Aorta (tissue), 5 donors: Measurements from ENCODE around the gene HPGDS. TPM values are rescaled to one million over a fixed set of nuclear protein-coding genes. Genes with fewer than 3 reads are reported as not detected.

Experiments used
- ATAC-seq: fragments of 200-7000 bp; cut with Tn5 transposase; one replicate; pipeline ENCODE4 v1.9.1; 2022; ENCODE audit warnings: moderate library complexity; ENCODE audit not compliant: low FRiP score
- DNase-seq, 2 donors: peaks; one replicate each; pipeline ENCODE4 v3.0.0-alpha.2; 2020
- H3K27ac ChIP-seq, 2 donors: one replicate each; pipeline ENCODE4 v1.5.1; 2013; ENCODE audit warnings: low read length in 2 of 2, mild to moderate bottlenecking in 2 of 2, moderate library complexity in 2 of 2, control low read depth in 1 of 2, inconsistent platforms in 1 of 2, low read depth in 1 of 2
- H3K27me3 ChIP-seq, 2 donors: one replicate each; pipeline ENCODE4 v1.6.1; 2013; ENCODE audit warnings: control low read depth in 1 of 2, low read length in 1 of 2, mild to moderate bottlenecking in 1 of 2, moderate library complexity in 1 of 2; ENCODE audit not compliant: insufficient read depth in 2 of 2, control insufficient read depth in 1 of 2
- H3K36me3 ChIP-seq, 2 donors: one replicate each; pipeline ENCODE4 v1.6.1; 2013; ENCODE audit warnings: control low read depth in 1 of 2, low read length in 1 of 2, mild to moderate bottlenecking in 1 of 2; ENCODE audit not compliant: insufficient read depth in 2 of 2, control insufficient read depth in 1 of 2
- H3K4me1 ChIP-seq, 2 donors: one replicate each; pipeline ENCODE4 v1.6.1; 2013; ENCODE audit warnings: low read length in 2 of 2, control low read depth in 1 of 2, mild to moderate bottlenecking in 1 of 2, moderate library complexity in 1 of 2; ENCODE audit not compliant: insufficient read depth in 2 of 2, control insufficient read depth in 1 of 2
- H3K4me3 ChIP-seq, 2 donors: one replicate each; pipeline ENCODE4 v1.5.1; 2013; ENCODE audit warnings: low read length in 2 of 2, control low read depth in 1 of 2, mild to moderate bottlenecking in 1 of 2
- H3K9me3 ChIP-seq: one replicate; pipeline ENCODE4 v1.6.1; 2013; ENCODE audit warnings: mild to moderate bottlenecking, low read length; ENCODE audit not compliant: control insufficient read depth
- WGBS, 2 donors: extraction: QIAGEN DNeasy Blood & Tissue Kit; methylation state at CpG; one replicate each; pipeline ENCODE4 v1.1.7; 2013; 5-methylcytosine and 5-hydroxymethylcytosine counted together
- intact Hi-C, 2 donors: fragments of 100-400 bp; cut with DNase I; formaldehyde crosslinking; loops; one replicate each; pipeline versions ENCODE4 v1.14.2 to v1.15.0; 2022
- polyA plus RNA-seq, 2 donors: library from polyadenylated mRNA; stranded (reverse); fragments of 200-250 nt; gene quantifications; one replicate each; pipeline ENCODE4 v1.2.3, GENCODE V29; 2013
- total RNA-seq, 2 donors: library from RNA; stranded (reverse); fragmentation: NEBNext Ultra II Directional; extraction: Animal tissue kit (Norgen Biotek cat#: 25700); gene quantifications; one replicate each; pipeline ENCODE4 v1.2.1, GENCODE V29; 2021
- donor health status: healthy with polysubstance abuse.
- donor health status: Bipolar disorder and iron deficiency.
- donor health status: DM: no; HTN: no; CAD: no.
- donor health status: DM: no; HTN: no; CAD: no.
- donor health status: DM: yes; HTN: yes; CAD: no.

HPGDS gene
- total and polyA plus RNA-seq, 4 donors, result 0.26 to 11.3 (median 4.5) TPM

DNA sequence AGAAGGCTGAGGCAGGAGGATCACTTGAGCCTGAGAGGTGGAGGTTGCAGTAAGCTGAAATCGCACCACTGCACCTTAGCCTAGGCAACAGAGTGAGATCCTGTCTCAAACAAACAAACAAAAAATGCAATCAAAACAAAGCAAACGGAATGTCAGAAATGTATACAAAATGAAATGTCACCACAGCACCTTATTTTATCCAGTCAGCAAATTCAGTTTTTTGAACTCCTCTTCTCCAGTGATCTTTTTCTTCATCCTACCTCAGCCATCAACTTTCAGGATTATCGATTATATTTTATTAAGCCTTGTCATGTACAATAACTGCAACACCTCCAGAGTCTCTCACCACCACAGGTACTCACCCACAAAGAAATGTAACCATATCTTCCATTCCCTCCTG, 31.1 kb upstream of the HPGDS start:
- 87 to 90% methylated on average over 3 of the region's 3 CpGs for WGBS, 2 donors
- no peaks in the 10 kb centered on the region for H3K4me1 ChIP-seq
- peaks cover 3% of the 10 kb centered on the region for H3K9me3 ChIP-seq
- H3K27ac ChIP-seq, result no peak overlapping the region
- no peaks in the 10 kb centered on the region for H3K36me3 ChIP-seq
- DNase-seq, result no peak
- H3K27me3 ChIP-seq, result no peaks in the 10 kb centered on the region
- ATAC-seq, result no peak
- intact Hi-C loops, result no loop called here
- no peak overlapping the region for H3K4me3 ChIP-seq

DNA sequence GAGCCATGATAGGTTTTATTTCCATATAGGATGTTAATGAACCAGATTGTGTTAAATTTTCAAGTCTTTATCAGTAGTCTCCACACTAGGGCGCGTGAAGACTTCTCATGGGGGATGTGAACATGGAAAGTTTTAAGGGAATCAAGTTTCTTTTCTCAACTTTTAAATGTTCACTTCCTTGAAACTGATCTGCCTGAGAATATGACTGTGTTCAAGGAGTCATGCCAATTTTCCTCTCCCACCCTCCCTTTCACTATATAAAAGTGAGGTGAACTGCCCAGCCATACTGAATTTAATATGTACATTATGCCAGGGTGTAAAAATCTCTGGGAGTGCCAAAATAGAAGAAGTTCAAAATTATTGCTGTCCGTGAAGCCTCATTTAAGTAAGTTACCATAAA, 30.4 kb upstream of the HPGDS start:
- peaks cover 3% of the 10 kb centered on the region for H3K9me3 ChIP-seq
- intact Hi-C loops, result no loop called here
- no peaks in the 10 kb centered on the region for H3K36me3 ChIP-seq
- no peaks in the 10 kb centered on the region for H3K27me3 ChIP-seq
- H3K4me3 ChIP-seq, result no peak overlapping the region
- no peak overlapping the region for H3K27ac ChIP-seq
- H3K4me1 ChIP-seq, result no peaks in the 10 kb centered on the region
- DNase-seq (no peak), ATAC-seq (no peak)
- 85 to 95% methylated on average over 3 of the region's 3 CpGs for WGBS, 2 donors

DNA sequence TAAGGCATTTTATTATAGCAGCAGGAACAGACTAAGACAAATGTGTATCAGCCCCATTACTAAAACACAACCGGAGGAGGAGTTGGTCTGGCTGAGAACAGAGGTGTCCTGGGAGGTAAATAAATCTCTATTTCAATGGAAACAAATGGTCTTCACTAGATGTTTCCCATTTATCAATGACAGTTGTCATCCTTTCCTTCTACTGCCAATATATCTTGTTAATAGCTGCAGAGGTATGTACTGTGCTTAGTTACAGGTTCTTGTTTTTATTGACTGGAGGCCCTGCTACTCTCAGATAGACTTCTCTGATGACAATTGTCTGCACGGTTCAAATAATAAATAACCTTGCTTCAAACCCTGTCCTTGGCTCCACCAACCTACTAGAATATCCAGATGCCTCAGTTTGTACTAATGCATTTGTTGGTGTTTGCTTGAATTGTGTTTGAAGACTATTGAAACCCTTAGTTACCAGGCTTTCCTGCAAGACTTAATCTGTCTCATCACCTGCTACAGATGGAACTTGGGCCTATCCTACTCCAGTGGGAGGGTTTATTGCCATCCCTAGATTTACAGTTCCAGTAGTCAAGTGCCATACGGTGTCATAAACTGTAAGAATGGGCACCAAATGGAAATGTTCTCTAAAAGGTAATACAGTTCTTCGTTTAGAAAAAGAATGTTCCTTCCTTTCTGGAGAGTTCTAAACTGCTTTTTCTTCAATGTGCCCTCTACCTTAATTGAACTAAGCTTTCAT, 29.8 kb upstream of the HPGDS start:
- DNase-seq (no peak), ATAC-seq (no peak)
- no peaks in the 10 kb centered on the region for H3K27me3 ChIP-seq
- no peak overlapping the region for H3K4me3 ChIP-seq
- no peak overlapping the region for H3K27ac ChIP-seq
- H3K36me3 ChIP-seq, result no peaks in the 10 kb centered on the region
- H3K4me1 ChIP-seq, result no peaks in the 10 kb centered on the region
- H3K9me3 ChIP-seq, result peaks cover 3% of the 10 kb centered on the region
- intact Hi-C loops, result no loop called here
- 63 to 77% methylated on average over 4 of the region's 4 CpGs for WGBS, 2 donors

DNA sequence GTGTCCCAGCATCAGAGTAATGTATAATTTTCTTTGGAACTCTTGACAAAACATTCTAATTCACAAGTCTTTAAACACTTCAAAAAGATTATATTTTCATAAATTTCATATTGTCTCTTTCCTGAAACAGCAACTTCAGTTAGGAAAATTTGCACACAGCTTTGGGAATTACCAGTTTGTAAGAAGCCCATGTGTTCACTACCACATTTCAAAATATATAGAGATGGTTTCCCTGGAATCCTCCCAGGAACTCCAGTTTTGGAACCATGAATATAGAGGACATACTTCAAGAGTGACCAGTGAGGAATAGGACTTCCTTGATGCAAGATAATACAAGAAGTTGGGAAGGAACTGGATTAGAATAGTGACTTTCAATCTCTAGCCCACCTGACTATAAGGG, 28.7 kb upstream of the HPGDS start:
- ATAC-seq, result no peak
- H3K4me3 ChIP-seq, result no peak overlapping the region

DNA sequence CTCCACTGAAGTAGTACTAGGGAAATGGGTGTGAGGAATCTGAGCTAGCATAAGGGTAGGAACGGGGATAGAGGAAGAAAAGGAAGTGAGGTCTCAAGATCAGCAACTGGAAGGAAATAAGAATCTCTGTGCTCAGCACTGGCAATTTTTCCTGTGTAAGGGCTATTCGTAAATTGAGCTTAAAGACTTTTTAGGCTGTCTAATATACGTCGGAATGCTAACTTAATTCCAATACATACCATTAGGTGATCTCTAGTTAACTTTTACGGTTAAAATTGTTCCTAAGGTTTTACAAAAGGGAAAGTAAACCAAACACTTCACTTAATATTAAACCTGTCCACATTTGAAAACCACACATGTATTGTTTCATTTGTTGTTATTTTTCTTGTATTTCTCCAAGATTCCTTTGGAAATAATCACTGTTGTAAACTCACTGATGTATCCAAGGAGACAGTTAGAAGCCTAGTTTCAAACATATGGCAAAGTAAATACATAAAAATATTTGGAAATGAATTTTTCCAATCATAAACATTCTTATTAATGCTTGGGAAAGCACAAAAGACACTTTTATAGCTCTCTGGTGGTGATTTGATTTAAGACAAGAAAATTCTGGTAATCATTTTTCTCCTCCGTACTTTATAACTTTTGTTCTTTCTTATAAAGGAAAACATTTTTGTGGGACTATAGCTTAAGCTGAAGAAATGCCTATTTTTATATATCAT, 28.1 kb upstream of the HPGDS start:
- H3K27me3 ChIP-seq, result no peaks in the 10 kb centered on the region
- ATAC-seq (no peak), DNase-seq (no peak)
- no peaks in the 10 kb centered on the region for H3K36me3 ChIP-seq
- peaks cover 5% of the 10 kb centered on the region for H3K9me3 ChIP-seq
- H3K27ac ChIP-seq, result no peak overlapping the region
- intact Hi-C loops, result no loop called here
- no peaks in the 10 kb centered on the region for H3K4me1 ChIP-seq
- WGBS, 2 donors, result 70 to 71% methylated on average over 6 of the region's 6 CpGs
- H3K4me3 ChIP-seq, result no peak overlapping the region

More for the DNA sequence above, 28.7 kb upstream of the HPGDS start:
- Histone ChIP-seq H3K27ac (no peak overlapping the region), H3K9me3 (peaks cover 5% of the 10 kb centered on the region), H3K4me1 (no peaks in the 10 kb centered on the region), H3K36me3 (no peaks in the 10 kb centered on the region), H3K27me3 (no peaks in the 10 kb centered on the region)
- DNase-seq, result no peak
- intact Hi-C loops, result no loop called here

DNA sequence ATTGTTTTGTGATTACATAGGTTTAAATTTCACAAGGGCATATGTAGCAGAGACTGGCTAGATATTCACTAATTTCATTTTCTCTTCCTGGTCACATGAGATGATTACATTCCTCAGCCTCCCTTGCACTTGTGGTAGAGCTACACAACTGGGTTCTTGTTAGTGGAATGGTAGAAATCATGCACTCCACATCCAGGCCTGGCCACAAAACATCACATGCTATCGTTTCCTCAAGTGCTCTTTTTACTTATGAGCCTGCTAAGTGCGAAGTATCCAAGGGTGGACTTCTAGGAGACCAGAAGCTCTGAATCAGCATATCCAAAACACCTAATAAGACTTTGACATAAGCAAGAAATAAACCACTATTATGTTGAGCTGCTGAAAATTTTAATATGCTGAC, 26.4 kb upstream of the HPGDS start:
- H3K9me3 ChIP-seq, result peaks cover 5% of the 10 kb centered on the region

DNA sequence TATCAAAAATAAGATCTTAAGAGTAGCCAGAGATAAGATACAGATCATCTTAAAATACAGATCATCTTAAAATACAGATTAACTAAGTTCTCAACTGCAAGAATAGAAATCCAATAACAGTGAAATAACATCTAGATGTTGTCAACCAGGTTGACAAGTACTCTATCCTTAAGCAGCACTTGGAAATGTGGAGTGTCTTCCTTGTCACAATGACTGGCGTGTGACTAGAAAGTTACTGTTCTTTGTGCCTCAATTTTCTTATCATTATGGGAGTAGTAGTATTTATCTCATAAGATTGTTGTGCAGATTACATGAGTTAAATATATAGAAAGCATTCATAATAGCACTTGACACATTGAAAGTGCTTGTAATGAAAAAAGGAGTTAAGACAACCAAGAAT, 25.8 kb upstream of the HPGDS start:
- Histone ChIP-seq H3K4me3 (no peak overlapping the region), H3K36me3 (no peaks in the 10 kb centered on the region), H3K4me1 (no peaks in the 10 kb centered on the region), H3K27me3 (no peaks in the 10 kb centered on the region), H3K27ac (no peak overlapping the region), H3K9me3 (peaks cover 5% of the 10 kb centered on the region)
- intact Hi-C loops, result no loop called here
- DNase-seq (no peak), ATAC-seq (no peak)
- 99 to 100% methylated on average over 1 of the region's 1 CpG for WGBS, 2 donors

More for the DNA sequence above, 26.4 kb upstream of the HPGDS start:
- ATAC-seq (no peak), DNase-seq (no peak)
- no peaks in the 10 kb centered on the region for H3K36me3 ChIP-seq
- WGBS, 2 donors, result 89 to 96% methylated on average over 2 of the region's 2 CpGs
- no peaks in the 10 kb centered on the region for H3K4me1 ChIP-seq
- intact Hi-C loops, result no loop called here
- H3K27me3 ChIP-seq, result no peaks in the 10 kb centered on the region
- no peak overlapping the region for H3K4me3 ChIP-seq
- no peak overlapping the region for H3K27ac ChIP-seq

DNA sequence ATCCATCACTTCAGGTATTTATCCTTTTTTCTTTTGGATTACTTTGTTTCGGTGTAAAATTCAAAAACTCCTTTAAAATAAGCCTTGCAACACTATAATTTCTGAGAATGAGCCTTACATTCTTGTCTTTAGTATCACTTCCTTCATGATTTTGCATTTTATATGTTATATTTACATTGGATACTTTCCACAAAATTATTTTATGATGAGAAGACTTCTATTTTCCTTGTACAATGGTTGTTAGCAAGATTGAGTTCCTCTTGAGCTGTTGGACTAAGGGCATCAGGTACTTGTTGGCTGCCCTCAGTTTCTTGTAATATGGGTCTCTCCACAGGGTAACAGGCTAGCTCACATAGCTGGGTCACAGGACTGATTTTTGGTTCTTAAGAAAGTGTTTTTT, 22.7 kb upstream of the HPGDS start:
- H3K9me3 ChIP-seq, result peaks cover 4% of the 10 kb centered on the region
- no peak overlapping the region for H3K4me3 ChIP-seq
- DNase-seq (no peak), ATAC-seq (no peak)
- no peaks in the 10 kb centered on the region for H3K27me3 ChIP-seq
- intact Hi-C loops, result no loop called here
- H3K4me1 ChIP-seq, result no peaks in the 10 kb centered on the region
- WGBS, 2 donors, result 85 to 86% methylated on average over 1 of the region's 1 CpG
- H3K27ac ChIP-seq, result no peak overlapping the region
- H3K36me3 ChIP-seq, result no peaks in the 10 kb centered on the region

DNA sequence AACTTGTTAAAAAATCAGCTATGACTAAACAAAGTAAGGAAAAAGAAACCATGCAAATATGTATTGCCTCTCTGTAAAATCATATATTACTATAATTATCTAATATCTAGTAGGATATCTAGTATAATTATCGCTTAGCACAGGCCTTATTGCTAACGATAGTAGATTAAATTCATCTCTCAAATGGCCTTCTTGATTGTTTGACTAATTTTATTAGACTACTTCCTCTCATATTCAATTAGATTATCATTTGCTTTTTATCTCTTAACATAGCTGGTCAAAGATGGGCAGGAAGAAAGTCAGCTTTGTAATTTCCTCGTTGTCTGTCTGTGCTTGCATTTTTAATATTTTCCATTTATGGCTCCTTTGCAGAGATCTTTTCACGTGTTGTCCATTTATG, 21.9 kb upstream of the HPGDS start:
- H3K36me3 ChIP-seq, result no peaks in the 10 kb centered on the region

More for the DNA sequence above, 21.9 kb upstream of the HPGDS start:
- Histone ChIP-seq H3K4me3 (no peak overlapping the region), H3K4me1 (no peaks in the 10 kb centered on the region), H3K27me3 (no peaks in the 10 kb centered on the region), H3K27ac (no peak overlapping the region), H3K9me3 (peaks cover 3% of the 10 kb centered on the region)
- no peak for ATAC-seq
- DNase-seq, result no peak
- WGBS, 2 donors, result 86 to 90% methylated on average over 4 of the region's 4 CpGs
- intact Hi-C loops, result no loop called here
